NCI-H226 (cell line): Measurements from ENCODE around the gene MAP4K2.

ENCODE experiments used
- DNase-seq: peaks from one replicate; pipeline ENCODE4 v3.0.0-alpha.2; 2015

The MAP4K2 gene

GRCh38 chr11:64753380-64754123 is 49.5 kb downstream of the MAP4K2 start:
- DNase-seq = no peak

DNA sequence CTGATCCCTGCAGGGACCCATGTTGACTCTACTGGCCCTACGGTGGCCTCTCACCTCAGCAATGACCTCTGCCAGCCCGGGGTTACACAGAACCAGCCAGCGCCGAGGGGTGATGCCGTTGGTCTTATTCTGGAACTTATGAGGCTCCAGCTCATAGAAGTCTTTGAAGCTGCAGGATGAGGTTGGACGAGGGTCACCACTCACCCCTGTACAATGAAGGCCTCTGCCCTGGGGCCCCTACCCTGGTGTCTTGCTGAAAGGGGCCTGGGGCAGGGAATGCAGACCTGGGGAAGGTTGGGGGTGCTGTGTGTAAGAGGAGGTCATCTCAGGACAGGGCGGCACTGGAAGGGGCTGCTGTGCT is 50.0 kb downstream of the MAP4K2 start:
- DNase-seq = no peak

DNA sequence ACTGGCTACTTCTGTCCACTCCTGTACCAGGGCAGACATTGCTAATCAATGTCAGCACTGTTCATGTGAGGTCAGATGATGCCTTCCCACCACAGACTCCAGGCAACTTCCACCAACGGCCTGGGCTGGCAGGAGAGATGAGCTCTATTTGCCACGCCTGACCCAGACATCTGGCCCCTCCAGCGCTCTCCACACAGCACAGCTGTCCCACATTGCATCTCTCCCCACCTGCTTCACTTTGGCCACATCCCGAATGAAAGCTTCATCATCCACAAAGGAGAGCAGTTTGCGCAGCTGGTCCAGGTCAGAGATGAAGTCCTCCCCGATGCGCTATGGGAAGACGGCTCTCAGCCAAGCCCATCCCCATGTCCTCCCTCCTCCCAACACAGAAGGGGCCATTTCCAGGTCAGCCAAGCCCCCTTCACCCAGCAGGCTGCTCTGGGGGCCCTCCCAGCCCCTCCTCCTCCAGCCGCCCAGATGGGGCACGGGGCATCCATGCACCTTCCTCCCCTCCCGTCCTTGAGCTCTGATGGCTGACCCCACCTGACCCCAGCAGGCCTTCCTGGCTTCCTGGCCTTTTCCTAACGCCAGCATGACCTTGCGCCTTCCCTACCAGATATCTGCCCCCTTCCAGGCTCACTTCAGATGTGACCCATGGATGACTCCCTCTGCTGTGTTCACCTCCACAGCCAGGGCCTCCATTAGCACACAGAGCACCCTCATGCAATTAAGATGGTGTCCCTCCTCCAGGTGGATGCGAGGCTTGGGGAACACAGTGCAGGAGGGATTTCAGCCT is 50.6 kb downstream of the MAP4K2 start:
- no peak for DNase-seq

DNA sequence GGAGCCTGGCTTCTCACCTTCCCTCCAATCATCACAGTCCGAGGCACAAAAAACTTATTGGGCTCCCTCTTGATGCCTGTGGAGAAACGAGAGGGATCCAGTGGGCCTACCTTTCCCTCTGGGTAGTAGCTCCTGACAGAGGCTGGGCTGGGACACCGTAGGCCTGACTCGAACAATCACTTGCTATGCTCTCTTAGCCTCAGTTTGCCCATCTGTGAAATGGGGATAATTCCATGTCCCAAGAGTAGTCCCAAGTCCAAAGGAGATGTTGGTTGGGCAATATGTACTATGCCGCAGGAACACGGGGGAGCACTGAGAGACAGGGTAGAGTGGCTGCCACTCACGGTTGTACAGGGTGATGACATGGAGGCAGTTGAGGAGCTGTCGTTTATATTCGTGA is 51.4 kb downstream of the MAP4K2 start:
- DNase-seq = no peak

DNA sequence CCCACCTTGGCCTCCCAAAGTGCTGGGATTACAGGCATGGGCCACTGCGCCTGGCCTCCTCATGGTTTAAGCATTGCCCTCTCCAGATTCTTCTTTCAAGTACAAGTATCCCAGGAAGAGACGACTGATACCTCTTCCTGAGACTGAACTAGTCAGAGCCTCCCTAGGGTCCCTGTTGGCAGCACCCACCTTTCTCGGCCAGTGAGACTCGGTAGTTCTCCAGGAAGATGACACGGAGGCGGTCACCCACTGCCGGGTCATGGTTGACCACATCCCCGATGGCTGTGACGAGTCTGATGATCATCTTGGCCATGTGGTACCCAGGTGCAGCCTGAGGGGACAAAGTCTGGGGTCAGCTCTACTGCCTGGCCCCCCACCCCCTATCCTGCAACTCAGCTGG is 51.9 kb downstream of the MAP4K2 start:
- no peak for DNase-seq

DNA sequence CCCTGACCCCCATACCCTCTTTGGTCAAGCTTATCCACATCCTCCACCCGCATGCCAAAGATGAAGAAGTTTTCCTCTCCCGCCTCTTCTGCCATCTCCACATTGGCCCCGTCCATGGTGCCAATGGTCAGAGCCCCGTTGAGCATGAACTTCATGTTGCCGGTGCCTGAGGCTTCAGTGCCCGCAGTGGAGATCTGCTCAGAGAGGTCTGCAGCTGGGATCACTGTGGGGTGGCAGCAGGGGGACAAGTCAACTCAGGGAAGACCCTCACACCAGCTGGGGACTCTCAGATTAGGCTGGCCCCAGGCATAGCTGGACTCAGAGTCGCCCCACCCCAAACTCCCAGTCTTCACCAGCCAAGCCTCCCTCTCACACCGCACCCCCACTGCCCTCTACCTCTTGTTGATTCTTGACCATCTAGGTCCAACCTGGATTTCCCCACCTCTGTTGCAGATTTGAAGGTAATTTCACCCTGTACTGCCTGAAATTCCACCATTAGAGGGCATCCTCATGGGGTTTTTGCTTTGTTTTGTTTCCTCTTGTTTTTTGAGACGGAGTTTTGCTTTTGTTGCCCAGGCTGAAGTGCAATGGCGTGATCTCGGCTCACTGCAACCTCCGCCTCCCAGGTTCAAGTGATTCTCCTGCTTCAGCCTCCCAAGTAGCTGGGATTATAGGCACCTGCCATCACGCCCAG is 52.5 kb downstream of the MAP4K2 start:
- no peak for DNase-seq

GRCh38 chr11:64747961-64748665 is 54.9 kb downstream of the MAP4K2 start:
- DNase-seq = no peak

- no peak for DNase-seq
These were observed 56.5 kb downstream of the MAP4K2 start for GRCh38 chr11:64746486-64746885.

- peak; percentile 74 for DNase-seq
These were observed 57.3 kb downstream of the MAP4K2 start for GRCh38 chr11:64745521-64746328.

GRCh38 chr11:64745189-64745520 is 57.9 kb downstream of the MAP4K2 start:
- DNase-seq = no peak

DNA sequence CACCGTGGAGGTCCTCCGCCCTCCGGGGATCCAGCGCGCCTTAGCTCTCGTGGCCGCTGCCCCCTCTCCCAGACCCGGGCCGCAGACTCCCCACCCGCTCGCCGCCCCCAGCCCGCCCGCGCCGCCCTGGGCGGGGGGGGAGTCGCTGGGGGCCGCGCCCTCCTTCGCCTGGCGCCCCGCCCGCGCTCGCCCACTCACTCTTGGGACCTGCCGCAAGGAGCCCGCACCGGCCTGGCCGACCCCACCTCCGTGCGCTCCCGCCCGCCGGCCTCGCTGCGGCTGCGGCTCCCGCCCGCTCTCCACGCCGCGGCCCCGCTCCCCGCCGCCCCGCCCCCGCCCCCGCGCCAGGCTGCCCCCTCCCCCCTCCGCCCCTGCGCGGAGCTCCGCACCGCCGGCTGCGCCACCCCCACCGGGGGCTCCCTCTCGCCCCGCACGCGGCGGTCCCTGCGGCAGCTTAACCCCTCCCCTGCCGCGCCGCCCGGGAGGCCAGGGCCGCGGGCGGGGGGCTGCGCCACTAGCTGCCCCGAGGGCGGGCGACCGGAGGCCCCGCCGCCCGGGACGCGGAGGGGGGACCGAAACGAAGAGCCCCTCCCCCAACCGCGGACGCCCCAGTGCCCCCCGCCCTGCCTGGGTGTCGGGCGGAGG is 58.3 kb downstream of the MAP4K2 start:
- no peak for DNase-seq

GRCh38 chr11:64743591-64744543 is 59.1 kb downstream of the MAP4K2 start, which contains the start of gene RASGRP2:
TSS of gene RASGRP2 (minus strand) at chr11:64744142. CDS start at chr11:64742866, 1,276 bp downstream.
- DNase-seq = no peak

- peak; percentile 20 for DNase-seq
These were observed 60.0 kb downstream of the MAP4K2 start for GRCh38 chr11:64742889-64743590.

DNA sequence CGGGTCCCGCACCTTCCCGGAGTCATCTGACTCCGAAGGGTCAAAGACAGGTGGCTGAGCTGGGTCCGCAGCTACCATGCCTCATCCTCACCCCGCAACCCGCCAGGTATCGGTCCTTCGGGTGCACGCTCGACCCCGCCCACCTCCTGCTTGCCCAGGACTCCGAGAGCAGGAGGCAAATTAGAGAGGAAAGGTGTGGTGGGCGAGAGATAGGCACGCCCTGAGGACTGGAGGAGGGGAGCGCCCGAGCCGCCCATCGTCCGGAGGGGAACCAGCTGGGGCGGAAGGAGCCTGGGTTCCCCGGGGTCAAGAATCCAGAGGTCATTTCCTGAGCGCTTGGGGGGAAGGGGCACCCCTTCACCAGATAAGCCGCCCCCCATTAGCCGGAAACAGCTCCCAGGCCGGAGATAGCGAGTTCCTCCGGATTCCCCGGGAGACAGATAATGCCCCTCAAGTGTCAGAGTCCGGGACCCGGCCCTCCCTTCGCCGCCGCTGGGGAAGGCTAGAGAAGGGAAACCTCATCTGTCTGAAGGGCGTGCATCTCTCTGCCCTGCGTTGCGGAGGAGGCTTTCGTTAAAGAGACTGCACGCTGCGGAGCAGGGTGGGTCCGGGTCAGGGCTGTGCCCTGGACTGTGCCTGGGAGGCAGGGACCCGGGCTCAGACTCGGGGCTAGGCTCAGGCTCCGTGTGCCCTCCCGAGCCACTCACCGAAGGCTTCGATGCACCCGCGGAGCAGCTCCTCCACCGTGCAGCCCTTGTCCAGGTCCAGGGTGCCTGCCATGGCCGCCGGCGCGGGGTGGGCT is 60.7 kb downstream of the MAP4K2 start:
- peak; percentile 20 for DNase-seq

DNA sequence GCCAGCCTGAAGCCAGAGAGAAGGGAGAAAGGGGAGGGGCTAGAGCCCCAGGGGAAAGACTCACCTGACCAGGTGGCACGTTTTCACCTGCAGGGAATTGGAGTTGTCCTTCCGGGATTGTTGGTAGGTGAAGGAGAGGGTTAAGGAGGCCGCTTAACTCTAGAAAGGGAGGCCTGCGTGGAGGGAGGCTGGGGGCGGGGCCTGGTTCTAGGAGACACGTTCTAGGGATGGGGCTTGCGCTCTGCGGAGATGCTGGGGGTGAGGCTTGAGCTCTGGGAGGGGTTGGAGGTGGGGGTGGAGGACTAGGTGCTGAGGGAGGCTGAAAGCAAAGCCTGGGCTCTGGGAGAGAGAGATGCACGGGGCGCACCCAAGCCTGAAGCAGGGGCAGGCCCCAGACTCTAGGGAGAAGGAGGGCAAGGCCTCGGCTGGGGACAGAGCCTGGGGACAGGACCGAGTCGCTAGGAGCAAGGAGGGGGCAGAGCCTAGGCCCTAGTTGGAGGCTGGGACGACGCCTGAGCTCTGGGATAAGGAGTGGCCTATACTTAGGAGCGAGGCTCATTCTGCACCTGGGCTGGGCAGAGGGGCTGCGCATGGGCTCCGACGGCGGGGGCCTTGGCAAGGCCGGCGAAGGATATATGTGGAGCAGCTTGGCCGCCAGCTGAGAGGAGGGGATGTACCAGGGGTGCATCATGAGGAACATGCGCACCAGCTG is 61.5 kb downstream of the MAP4K2 start:
- no peak for DNase-seq

- no peak for DNase-seq
These were observed 63.1 kb downstream of the MAP4K2 start for GRCh38 chr11:64739871-64740270.

DNA sequence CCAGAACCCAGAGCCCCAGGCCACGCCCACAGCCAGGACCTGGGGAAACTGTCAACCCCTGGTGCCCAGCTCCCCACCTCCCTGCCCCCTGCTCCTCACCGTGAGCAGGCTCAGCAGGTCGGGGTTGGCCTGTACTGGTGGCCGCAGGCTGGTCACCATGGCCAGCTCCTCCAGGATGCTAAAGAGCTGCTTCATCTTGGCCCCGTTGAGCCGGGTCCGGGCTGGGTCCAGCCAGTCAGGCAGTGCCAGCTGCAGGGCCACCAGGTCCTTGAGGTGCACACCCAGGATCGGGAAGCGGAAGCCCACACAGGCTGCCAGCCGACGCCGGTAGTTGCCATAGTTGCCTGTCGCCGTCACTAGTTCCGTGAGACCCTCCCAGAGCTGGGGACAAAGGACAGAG is 66.4 kb downstream of the MAP4K2 start:
- no peak for DNase-seq

DNA sequence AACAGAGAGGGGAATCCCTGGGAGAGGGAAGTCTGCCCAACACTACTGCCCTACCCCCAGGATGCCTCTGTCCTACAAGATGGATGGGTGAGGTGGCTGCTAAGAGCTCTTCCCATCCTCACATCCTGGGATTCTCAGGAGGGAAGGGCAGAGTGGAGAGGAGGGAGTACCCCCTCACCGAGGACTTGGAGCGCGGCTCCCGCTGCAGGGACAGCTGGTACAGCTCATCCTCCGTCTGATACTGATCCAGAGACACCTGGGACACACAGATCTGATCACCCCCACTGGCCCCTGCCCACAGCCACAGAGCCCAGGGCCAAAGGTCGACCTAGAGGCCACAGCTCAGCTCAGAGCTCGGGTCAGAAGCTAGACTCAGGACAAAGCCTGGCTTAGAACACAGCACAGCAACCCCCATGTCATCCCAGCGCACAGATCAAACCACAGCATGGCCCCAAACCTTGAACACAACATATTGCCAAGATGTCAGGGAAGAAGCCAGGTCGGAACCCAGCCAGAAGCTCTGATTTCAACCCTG is 67.2 kb downstream of the MAP4K2 start:
- no peak for DNase-seq
